Type B pancreatic cell (in vitro differentiated cells): ENCODE results near the gene KDM4B. TPM values are rescaled to one million over a fixed set of nuclear protein-coding genes. Genes with fewer than 3 reads are reported as not detected.

Experiments used
- DNase-seq: peaks from one replicate; pipeline ENCODE4 v3.0.0; 2021; ENCODE audit warnings: mixed read lengths; ENCODE audit not compliant: unreplicated experiment; ENCODE audit errors: extremely low spot score
- H3K27ac Mint-ChIP-seq: 2 replicates; pipeline ENCODE4 v1.8.0; 2021; ENCODE audit warnings: mild to moderate bottlenecking, mixed read lengths
- H3K27me3 Mint-ChIP-seq: 2 replicates; pipeline ENCODE4 v1.8.0; 2021; ENCODE audit warnings: mixed read lengths
- H3K36me3 Mint-ChIP-seq: 2 replicates; pipeline ENCODE4 v1.8.0; 2021; ENCODE audit warnings: mixed read lengths
- H3K4me1 Mint-ChIP-seq: one replicate; pipeline ENCODE4 v1.8.0; 2021; ENCODE audit warnings: mixed read lengths; ENCODE audit not compliant: unreplicated experiment
- H3K4me3 Mint-ChIP-seq: 2 replicates; pipeline ENCODE4 v1.8.0; 2021; ENCODE audit warnings: mild to moderate bottlenecking, mixed read lengths
- H3K9me3 Mint-ChIP-seq: 2 replicates; pipeline ENCODE4 v1.8.0; 2021; ENCODE audit warnings: mixed read lengths
- CTCF ChIP-seq: fragments of 200-600 bp; sonication (generic); conservative IDR thresholded peaks from 2 replicates; pipeline ENCODE4 v1.5.0; 2021; ENCODE audit warnings: antibody characterized with exemption, mild to moderate bottlenecking
- total RNA-seq: library from RNA; stranded (reverse); gene quantifications from 2 replicates; pipeline ENCODE4 v1.2.1, GENCODE V29; 2021; ENCODE audit warnings: low replicate concordance

KDM4B gene
- total RNA-seq, 1 donor from 2014 or later, result 48.8 TPM

GRCh38 chr19:5124111-5124855 lies 155.4 kb downstream of the KDM4B start:
- TF ChIP-seq CTCF, result no peak
- no peak overlapping the region for H3K4me3 Mint-ChIP-seq
- H3K9me3 Mint-ChIP-seq, result no peaks in the 10 kb centered on the region
- peaks cover 5% of the 10 kb centered on the region for H3K36me3 Mint-ChIP-seq
- H3K4me1 Mint-ChIP-seq, result peaks cover 15% of the 10 kb centered on the region
- H3K27ac Mint-ChIP-seq, result no peak overlapping the region
- DNase-seq, result no peak
- no peaks in the 10 kb centered on the region for H3K27me3 Mint-ChIP-seq

- peaks cover 23% of the 10 kb centered on the region for H3K4me1 Mint-ChIP-seq
- H3K27me3 Mint-ChIP-seq, result no peaks in the 10 kb centered on the region
- no peak overlapping the region for H3K27ac Mint-ChIP-seq
Observed at GRCh38 chr19:5125376-5125775, 156.5 kb downstream of the KDM4B start.

GRCh38 chr19:5125797-5126497 lies 157.0 kb downstream of the KDM4B start:
- Mint-ChIP-seq H3K4me1 (peaks cover 27% of the 10 kb centered on the region), H3K27me3 (no peaks in the 10 kb centered on the region), H3K27ac (no peak overlapping the region), H3K36me3 (peaks cover 5% of the 10 kb centered on the region), H3K9me3 (no peaks in the 10 kb centered on the region), H3K4me3 (no peak overlapping the region)
- TF ChIP-seq CTCF, result no peak
- DNase-seq, result no peak

More at GRCh38 chr19:5125376-5125775, 156.5 kb downstream of the KDM4B start:
- DNase-seq, result no peak
- Mint-ChIP-seq H3K4me3 (no peak overlapping the region), H3K36me3 (peaks cover 5% of the 10 kb centered on the region), H3K9me3 (no peaks in the 10 kb centered on the region)
- TF ChIP-seq CTCF, result no peak

- no peak overlapping the region for H3K4me3 Mint-ChIP-seq
- no peak for TF ChIP-seq CTCF
- peaks cover 5% of the 10 kb centered on the region for H3K36me3 Mint-ChIP-seq
- H3K27ac Mint-ChIP-seq, result no peak overlapping the region
- H3K9me3 Mint-ChIP-seq, result no peaks in the 10 kb centered on the region
- no peak for DNase-seq
- H3K4me1 Mint-ChIP-seq, result peaks cover 27% of the 10 kb centered on the region
- no peaks in the 10 kb centered on the region for H3K27me3 Mint-ChIP-seq
Observed at GRCh38 chr19:5126498-5127223, 157.7 kb downstream of the KDM4B start.

GRCh38 chr19:5127717-5128116 lies 158.8 kb downstream of the KDM4B start:
- Mint-ChIP-seq H3K4me1 (peaks cover 25% of the 10 kb centered on the region), H3K27me3 (no peaks in the 10 kb centered on the region), H3K27ac (no peak overlapping the region), H3K4me3 (no peak overlapping the region), H3K9me3 (no peaks in the 10 kb centered on the region), H3K36me3 (no peaks in the 10 kb centered on the region)
- TF ChIP-seq CTCF, result no peak
- DNase-seq, result no peak
